ENCODE measurements around the gene CEBPZOS. TPM values are rescaled to one million over a fixed set of nuclear protein-coding genes. Genes with fewer than 3 reads are reported as not detected.

CEBPZOS gene
- total RNA-seq, 1 donor from 2014 or later: 15.9 TPM

DNA sequence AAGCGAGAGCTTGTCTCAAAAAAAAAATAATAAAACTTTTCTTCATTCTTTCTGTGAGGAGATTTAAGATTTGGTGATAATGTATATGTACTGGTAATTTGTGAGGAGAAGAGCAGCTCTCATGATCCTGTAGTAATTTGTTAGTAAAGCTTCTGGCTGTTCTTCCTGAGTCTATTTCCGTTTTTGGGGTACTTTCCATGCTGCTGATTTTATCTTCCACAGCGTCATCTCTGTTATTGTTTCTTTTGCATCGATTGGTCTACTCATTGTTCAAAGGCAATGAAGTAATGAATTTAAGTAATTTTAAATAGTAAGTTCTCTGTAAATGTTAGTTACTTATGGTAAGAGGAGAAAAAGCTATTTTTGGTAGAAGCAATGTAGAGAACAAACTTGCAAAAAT, 47.1 kb downstream of the CEBPZOS start:
- TF ChIP-seq, protein P1, sequence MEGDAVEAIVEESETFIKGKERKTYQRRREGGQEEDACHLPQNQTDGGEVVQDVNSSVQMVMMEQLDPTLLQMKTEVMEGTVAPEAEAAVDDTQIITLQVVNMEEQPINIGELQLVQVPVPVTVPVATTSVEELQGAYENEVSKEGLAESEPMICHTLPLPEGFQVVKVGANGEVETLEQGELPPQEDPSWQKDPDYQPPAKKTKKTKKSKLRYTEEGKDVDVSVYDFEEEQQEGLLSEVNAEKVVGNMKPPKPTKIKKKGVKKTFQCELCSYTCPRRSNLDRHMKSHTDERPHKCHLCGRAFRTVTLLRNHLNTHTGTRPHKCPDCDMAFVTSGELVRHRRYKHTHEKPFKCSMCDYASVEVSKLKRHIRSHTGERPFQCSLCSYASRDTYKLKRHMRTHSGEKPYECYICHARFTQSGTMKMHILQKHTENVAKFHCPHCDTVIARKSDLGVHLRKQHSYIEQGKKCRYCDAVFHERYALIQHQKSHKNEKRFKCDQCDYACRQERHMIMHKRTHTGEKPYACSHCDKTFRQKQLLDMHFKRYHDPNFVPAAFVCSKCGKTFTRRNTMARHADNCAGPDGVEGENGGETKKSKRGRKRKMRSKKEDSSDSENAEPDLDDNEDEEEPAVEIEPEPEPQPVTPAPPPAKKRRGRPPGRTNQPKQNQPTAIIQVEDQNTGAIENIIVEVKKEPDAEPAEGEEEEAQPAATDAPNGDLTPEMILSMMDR (IDR thresholded peaks at IDR 0.05; ENCODE audit: insufficient read depth, low read length, poor library complexity, severe bottlenecking): no peak
- Histone ChIP-seq H3K27me3 (ENCODE audit: control insufficient read depth, insufficient read depth, low read length) (no peaks in the 10 kb centered on the region), H3K36me3 (ENCODE audit: control insufficient read depth, insufficient read depth, low read length) (no peaks in the 10 kb centered on the region), H3K4me3 (ENCODE audit: low read depth, low read length) (no peak overlapping the region)
- no peak for DNase-seq (ENCODE audit: low read depth)

DNA sequence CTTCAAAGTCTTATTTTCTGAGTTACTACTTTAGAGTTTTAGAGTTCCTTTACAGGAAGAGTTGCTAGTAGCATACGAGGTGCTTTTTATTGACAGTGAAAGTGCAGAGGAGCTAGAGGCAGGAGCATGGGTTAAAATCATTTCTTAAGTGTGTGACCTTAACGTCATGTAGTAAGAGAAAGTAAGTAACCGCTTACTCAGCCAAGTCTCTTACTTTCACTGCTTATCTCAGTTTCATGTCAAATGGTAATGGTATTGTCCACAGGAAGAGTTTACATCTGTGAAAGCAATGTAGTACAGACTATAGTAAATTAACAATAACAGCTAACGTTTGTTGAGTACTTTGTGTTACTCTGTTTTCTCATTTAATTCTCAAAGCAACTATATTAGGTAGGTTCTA, 47.7 kb downstream of the CEBPZOS start:
- H3K27me3 ChIP-seq (ENCODE audit: control insufficient read depth, insufficient read depth, low read length): no peaks in the 10 kb centered on the region
- no peak for DNase-seq (ENCODE audit: low read depth)
- TF ChIP-seq, protein P1 (IDR thresholded peaks at IDR 0.05; ENCODE audit: insufficient read depth, low read length, poor library complexity, severe bottlenecking): no peak
- H3K4me3 ChIP-seq (ENCODE audit: low read depth, low read length): no peak overlapping the region
- H3K36me3 ChIP-seq (ENCODE audit: control insufficient read depth, insufficient read depth, low read length): no peaks in the 10 kb centered on the region

DNA sequence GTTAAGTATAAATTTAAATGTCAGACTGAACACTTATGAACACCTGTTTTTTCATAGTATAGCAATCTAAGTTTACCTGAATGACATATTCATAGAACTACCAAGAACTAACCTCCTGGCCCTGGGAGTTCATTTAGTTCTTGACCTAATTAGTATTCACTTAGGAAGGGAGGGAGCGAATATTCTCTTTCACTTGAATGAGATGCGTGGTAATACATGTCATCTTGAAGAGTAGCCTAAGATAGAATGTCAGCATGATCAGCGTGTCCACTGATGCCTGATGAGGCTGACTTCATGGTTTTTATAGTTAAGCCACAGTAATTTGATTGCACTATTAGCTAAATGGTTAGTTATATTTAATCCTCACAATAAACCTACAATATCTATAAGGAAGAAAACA, 48.5 kb downstream of the CEBPZOS start:
- DNase-seq (ENCODE audit: low read depth): no peak
- Histone ChIP-seq H3K27me3 (ENCODE audit: control insufficient read depth, insufficient read depth, low read length) (no peaks in the 10 kb centered on the region), H3K36me3 (ENCODE audit: control insufficient read depth, insufficient read depth, low read length) (no peaks in the 10 kb centered on the region), H3K4me3 (ENCODE audit: low read depth, low read length) (no peak overlapping the region)
- TF ChIP-seq, protein P1 (IDR thresholded peaks at IDR 0.05; ENCODE audit: insufficient read depth, low read length, poor library complexity, severe bottlenecking): no peak

DNA sequence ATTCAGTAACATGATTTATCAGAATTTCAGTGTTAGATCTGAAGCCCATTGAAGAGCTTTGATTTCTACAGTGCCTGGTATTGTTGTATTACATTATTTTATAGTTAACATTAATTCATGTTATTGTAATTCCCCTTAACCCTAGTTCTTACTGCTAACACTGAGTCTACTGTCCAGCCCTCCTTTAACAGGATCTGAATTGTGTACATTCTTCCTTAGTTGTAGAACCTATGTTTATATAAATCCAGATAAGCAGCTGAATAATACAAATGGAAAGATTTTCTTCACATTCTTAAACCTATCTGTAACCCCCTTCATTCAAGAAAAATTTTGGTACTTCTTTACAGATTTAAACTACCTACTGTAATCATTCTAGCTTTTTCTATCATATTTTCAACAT, 49.9 kb downstream of the CEBPZOS start:
- H3K36me3 ChIP-seq (ENCODE audit: control insufficient read depth, insufficient read depth, low read length): no peaks in the 10 kb centered on the region
- TF ChIP-seq, protein P1 (IDR thresholded peaks at IDR 0.05; ENCODE audit: insufficient read depth, low read length, poor library complexity, severe bottlenecking): no peak
- no peak overlapping the region for H3K4me3 ChIP-seq (ENCODE audit: low read depth, low read length)
- DNase-seq (ENCODE audit: low read depth): no peak
- no peaks in the 10 kb centered on the region for H3K27me3 ChIP-seq (ENCODE audit: control insufficient read depth, insufficient read depth, low read length)

DNA sequence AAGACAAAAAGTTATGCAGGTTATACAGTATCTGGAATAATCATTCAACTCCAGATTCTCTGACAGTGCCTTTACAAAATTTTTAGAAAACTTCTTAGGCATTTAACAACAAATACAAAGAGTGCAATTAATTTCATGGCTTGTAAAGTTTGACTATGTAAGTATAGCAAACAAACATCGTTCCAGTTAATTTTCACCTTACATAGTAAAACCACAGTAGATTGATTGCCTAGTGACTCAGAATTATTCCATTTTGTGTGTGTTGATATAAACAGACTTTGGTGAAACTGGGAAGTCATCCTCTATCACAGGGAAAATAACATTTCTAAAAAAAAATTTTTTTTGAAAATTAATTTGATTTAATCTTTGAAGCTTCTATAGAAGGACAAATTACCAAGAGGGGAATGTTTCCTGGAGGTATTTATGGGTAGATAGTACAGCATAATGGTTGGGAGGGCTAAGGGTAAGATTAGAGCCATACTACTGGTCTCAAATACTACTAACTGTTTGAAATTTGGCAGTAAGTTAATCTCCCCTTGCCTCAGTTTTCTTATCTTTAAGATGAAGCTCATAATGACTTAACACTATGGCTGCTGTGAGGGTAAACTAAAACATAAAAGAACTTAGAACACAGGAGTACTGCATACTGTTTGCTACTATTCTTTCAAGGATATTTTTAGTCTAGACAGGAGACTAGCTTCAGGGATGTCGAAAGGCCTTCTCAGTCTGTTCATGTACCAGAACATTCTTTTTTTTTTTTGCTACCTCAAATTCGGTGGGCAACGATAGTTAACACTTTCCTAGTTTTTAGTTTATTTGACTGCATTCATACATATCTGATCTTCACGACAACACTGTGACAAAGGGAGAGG, 54.8 kb downstream of the CEBPZOS start:
- no peak for DNase-seq (ENCODE audit: low read depth)
- TF ChIP-seq, protein P1 (IDR thresholded peaks at IDR 0.05; ENCODE audit: insufficient read depth, low read length, poor library complexity, severe bottlenecking): no peak
- Histone ChIP-seq H3K27me3 (ENCODE audit: control insufficient read depth, insufficient read depth, low read length) (no peaks in the 10 kb centered on the region), H3K36me3 (ENCODE audit: control insufficient read depth, insufficient read depth, low read length) (no peaks in the 10 kb centered on the region), H3K4me3 (ENCODE audit: low read depth, low read length) (no peak overlapping the region)

Other genes starting within 250 kb of the CEBPZOS start
- gene STRN, start 230.0 kb upstream of the CEBPZOS start, total RNA-seq: 13.0 and 13.5 TPM in 2 replicates
- 18.3 and 25.9 TPM in 2 replicates for gene HEATR5B, start 112.1 kb upstream of the CEBPZOS start, total RNA-seq
- 4.4 and 6.1 TPM in 2 replicates for gene GPATCH11, start 112.0 kb upstream of the CEBPZOS start, total RNA-seq
- 23.5 and 25.5 TPM in 2 replicates for gene EIF2AK2, start 39.5 kb upstream of the CEBPZOS start, total RNA-seq
- gene SULT6B1, start 7.8 kb upstream of the CEBPZOS start, total RNA-seq: not detected in 2 replicates
- 30.3 and 43.2 TPM in 2 replicates for gene CEBPZ, start 35.1 kb downstream of the CEBPZOS start, total RNA-seq
- 12.4 and 13.5 TPM in 2 replicates for gene NDUFAF7, start 35.2 kb downstream of the CEBPZOS start, total RNA-seq
- gene PRKD3, start 128.3 kb downstream of the CEBPZOS start, total RNA-seq: 21.6 and 32.7 TPM in 2 replicates
- 35.4 and 43.2 TPM in 2 replicates for gene QPCT, start 148.1 kb downstream of the CEBPZOS start, total RNA-seq

All from kidney epithelial cell (primary cell).